IMR-90 (cell line): ENCODE measurements around the gene MRM2. TPM values are rescaled to one million over a fixed set of nuclear protein-coding genes. Genes with fewer than 3 reads are reported as not detected.

Source experiments
- ATAC-seq: fragments of 200-7000 bp; cut with Tn5 transposase; 2 replicates; pipeline ENCODE4 v1.9.1; 2020; ENCODE audit warnings: low read depth, mild to moderate bottlenecking, moderate library complexity
- BruUV-seq: library from RNA; stranded (reverse); fragments of 400-500 nt; replicated peaks from 2 replicates; lab custom pipeline; 2021; lab: Mats Ljungman, UMichigan
- CTCF ChIA-PET: fragments of 300-600 bp; formaldehyde crosslinking; extraction: SDS; loops from one replicate; lab custom pipeline; 2021; ENCODE audit warnings: antibody characterized with exemption; lab: Yijun Ruan, JAX
- POLR2A ChIA-PET: fragments of 300-600 bp; sonication (Branson Sonifier 250); formaldehyde crosslinking; loops from one replicate; lab custom pipeline; 2022; ENCODE audit warnings: antibody characterized with exemption; ENCODE audit not compliant: unreplicated experiment; lab: Charles Lee
- DNase-seq: peaks from one replicate; pipeline ENCODE4 v3.0.0; 2013
- H2AFZ ChIP-seq: replicated peaks from 2 replicates; pipeline ENCODE3; 2013; ENCODE audit warnings: low read length, mild to moderate bottlenecking; ENCODE audit not compliant: poor library complexity
- H2AK5ac ChIP-seq: 2 replicates; pipeline ENCODE4 v1.6.1; 2013; ENCODE audit warnings: low read depth, low read length, inconsistent platforms
- H2AK9ac ChIP-seq: replicated peaks from 2 replicates; pipeline ENCODE3; 2013; ENCODE audit warnings: mild to moderate bottlenecking, low read depth, low read length, moderate library complexity; ENCODE audit not compliant: poor library complexity
- H2BK120ac ChIP-seq: 2 replicates; pipeline ENCODE4 v1.6.1; 2013; ENCODE audit warnings: low read depth, low read length, inconsistent platforms
- H2BK15ac ChIP-seq: 3 replicates; pipeline ENCODE4 v1.6.1; 2013; ENCODE audit warnings: low read depth, low read length, inconsistent platforms
- H2BK20ac ChIP-seq: 2 replicates; pipeline ENCODE4 v1.6.1; 2013; ENCODE audit warnings: low read depth, mild to moderate bottlenecking, inconsistent platforms, low read length, moderate library complexity
- H2BK5ac ChIP-seq: 2 replicates; pipeline ENCODE4 v1.6.1; 2013; ENCODE audit warnings: mild to moderate bottlenecking, low read depth, low read length, inconsistent platforms; ENCODE audit not compliant: poor library complexity, severe bottlenecking
- H3K14ac ChIP-seq: replicated peaks from 2 replicates; pipeline ENCODE4 v1.6.1; 2013; ENCODE audit warnings: low read depth, low read length, inconsistent platforms
- H3K18ac ChIP-seq: 2 replicates; pipeline ENCODE4 v1.6.1; 2013; ENCODE audit warnings: low read depth, low read length, control low read depth
- H3K23ac ChIP-seq: 2 replicates; pipeline ENCODE4 v1.6.1; 2013; ENCODE audit warnings: low read depth, low read length, inconsistent platforms
- H3K27ac ChIP-seq: 2 replicates; pipeline ENCODE4 v1.5.1; 2013; ENCODE audit warnings: mild to moderate bottlenecking, control low read depth, low read length; ENCODE audit not compliant: insufficient read depth
- H3K27me3 ChIP-seq: 2 replicates; pipeline ENCODE4 v1.6.1; 2013; ENCODE audit warnings: low read length; ENCODE audit not compliant: control insufficient read depth, insufficient read depth
- H3K36me3 ChIP-seq: 2 replicates; pipeline ENCODE4 v1.6.1; 2013; ENCODE audit warnings: low read length, mixed read lengths; ENCODE audit not compliant: control insufficient read depth, insufficient read depth
- H3K4ac ChIP-seq: 2 replicates; pipeline ENCODE4 v1.6.1; 2013; ENCODE audit warnings: low read depth, low read length, inconsistent platforms
- H3K4me1 ChIP-seq: 2 replicates; pipeline ENCODE4 v1.6.1; 2013; ENCODE audit warnings: low read length, mixed read lengths; ENCODE audit not compliant: control insufficient read depth, insufficient read depth
- H3K4me2 ChIP-seq: 2 replicates; pipeline ENCODE4 v1.6.1; 2013; ENCODE audit warnings: low read depth, mild to moderate bottlenecking, control low read depth, low read length, moderate library complexity
- H3K4me3 ChIP-seq: 2 replicates; pipeline ENCODE4 v1.5.1; 2013; ENCODE audit warnings: low read depth, mild to moderate bottlenecking, control low read depth, low read length, moderate library complexity; ENCODE audit not compliant: insufficient read depth
- H3K56ac ChIP-seq: 2 replicates; pipeline ENCODE4 v1.6.1; 2013; ENCODE audit warnings: low read length, inconsistent platforms; ENCODE audit not compliant: insufficient read depth; ENCODE audit errors: extremely low read depth
- H3K79me1 ChIP-seq, 2 experiments: 2 replicates each; pipeline ENCODE4 v1.6.1; 2013; ENCODE audit warnings: low read length in 2 of 2, inconsistent platforms in 1 of 2, low read depth in 1 of 2
- H3K9ac ChIP-seq: 2 replicates; pipeline ENCODE4 v1.6.1; 2013; ENCODE audit warnings: low read depth, low read length, control low read depth
- H3K9me1 ChIP-seq: 2 replicates; pipeline ENCODE4 v1.6.1; 2013; ENCODE audit warnings: low read length, inconsistent platforms; ENCODE audit not compliant: insufficient read depth
- H3K9me3 ChIP-seq: 2 replicates; pipeline ENCODE4 v1.6.1; 2013; ENCODE audit warnings: low read length; ENCODE audit not compliant: control insufficient read depth, insufficient read depth
- H4K20me1 ChIP-seq: 2 replicates; pipeline ENCODE4 v1.6.1; 2013; ENCODE audit warnings: low read length, inconsistent platforms; ENCODE audit not compliant: insufficient read depth
- H4K5ac ChIP-seq: 2 replicates; pipeline ENCODE4 v1.6.1; 2013; ENCODE audit warnings: mild to moderate bottlenecking, low read depth, low read length, control low read depth
- H4K8ac ChIP-seq, 2 experiments: 2 replicates each; pipeline ENCODE4 v1.6.1; 2013; ENCODE audit warnings: low read depth in 2 of 2, low read length in 2 of 2, control low read depth in 1 of 2, inconsistent platforms in 1 of 2
- H4K91ac ChIP-seq: 2 replicates; pipeline ENCODE4 v1.6.1; 2013; ENCODE audit warnings: low read depth, low read length, inconsistent platforms; ENCODE audit not compliant: insufficient read depth
- CHD1 ChIP-seq: IDR thresholded peaks from 2 replicates; pipeline ENCODE4 v1.6.1; 2012; ENCODE audit warnings: low read depth, low read length, improper control_type of control experiment
- CTCF ChIP-seq: conservative IDR thresholded peaks from 2 replicates; pipeline ENCODE4 v1.5.1; 2012; ENCODE audit warnings: mild to moderate bottlenecking, low read depth, low read length, improper control_type of control experiment
- MAZ ChIP-seq: IDR thresholded peaks from 2 replicates; pipeline ENCODE4 v1.6.1; 2012; ENCODE audit warnings: low read depth, mild to moderate bottlenecking, low read length, improper control_type of control experiment, moderate library complexity, borderline replicate concordance
- MXI1 ChIP-seq: IDR thresholded peaks from 2 replicates; pipeline ENCODE4 v1.6.1; 2012; ENCODE audit warnings: low read depth, mild to moderate bottlenecking, low read length, moderate library complexity, borderline replicate concordance
- SMC3 ChIP-seq: fragments of 150-350 bp; IDR thresholded peaks from 2 replicates; pipeline ENCODE4 v1.6.1; 2016; ENCODE audit warnings: low read depth, mild to moderate bottlenecking, antibody characterized with exemption, low read length, moderate library complexity
- WGBS, 2 experiments: methylation state at CpG; one replicate each; pipeline versions ENCODE4 v1.1.5 to v1.1.7; 2013; ENCODE audit warnings: missing lambda C conversion rate in 2 of 2; ENCODE audit not compliant: insufficient read length in 1 of 2; ENCODE audit errors: extremely low coverage in 2 of 2; 5-methylcytosine and 5-hydroxymethylcytosine counted together
- dilution Hi-C: fragments of 300-500 bp; cut with HindIII; formaldehyde crosslinking; loops from one replicate; pipeline ENCODE4 v1.14.3; 2018; ENCODE audit warnings: low sequenced_read_pairs; ENCODE audit not compliant: unreplicated experiment
- in situ Hi-C: fragments of 300-500 bp; cut with MboI; formaldehyde crosslinking; loops from 3 replicates; pipeline ENCODE4 v1.14.3; 2019; ENCODE audit warnings: low sequenced_read_pairs, inconsistent platforms, mixed read lengths
- intact Hi-C: fragments of 100-400 bp; cut with micrococcal nuclease; formaldehyde crosslinking; loops from 2 replicates; pipeline ENCODE4 v1.10.0; 2022
- polyA plus RNA-seq, 3 experiments: library from polyadenylated mRNA; depleted of rRNA; stranded (reverse); fragments of >200 nt; gene quantifications; 2 replicates each; pipeline ENCODE4 v1.2.3, GENCODE V29; 2012; ENCODE audit warnings: low replicate concordance in 1 of 3
- total RNA-seq: library from RNA; depleted of rRNA; stranded (reverse); fragments of >200 nt; gene quantifications from 2 replicates; pipeline ENCODE4 v1.2.3, GENCODE V29; 2012

Gene MRM2
- total and polyA plus RNA-seq, 2 of the 4 experiments (the other 2 are of a cell fraction), result 19.1 to 23.8 TPM

GRCh38 chr7:2290877-2291276, 48.9 kb upstream of the MRM2 start:
- POLR2A ChIA-PET, result no interaction called here
- in situ Hi-C loops (no loop called here), dilution Hi-C loops (no loop called here), intact Hi-C loops (no loop called here)
- Histone ChIP-seq H4K20me1 (peaks cover 3% of the 10 kb centered on the region; the same call in 1 of the 2 replicates), H3K14ac (no peak overlapping the region), H2AK5ac (no peak overlapping the region), H3K18ac (no peak overlapping the region), H2BK120ac (no peak overlapping the region), H3K9me3 (no peaks in the 10 kb centered on the region), H3K27ac (no peak overlapping the region), H3K79me1 (peaks cover 20 to 55% of the 10 kb centered on the region in 2 experiments), H4K8ac (no peak overlapping the region), H2AFZ (no peak overlapping the region), H3K4me3 (no peak overlapping the region), H2BK20ac (no peak overlapping the region), H3K4me2 (no peak overlapping the region), H2BK5ac (no peak overlapping the region), H4K5ac (no peak overlapping the region), H4K91ac (no peak overlapping the region), H3K4me1 (no peaks in the 10 kb centered on the region), H2AK9ac (no peak overlapping the region), H3K9me1 (peaks cover 7% of the 10 kb centered on the region; the same call in 1 of the 2 replicates), H3K23ac (no peak overlapping the region), H3K56ac (no peak overlapping the region), H2BK15ac (no peak overlapping the region), H3K4ac (no peak overlapping the region), H3K9ac (no peak overlapping the region), H3K36me3 (no peaks in the 10 kb centered on the region), H3K27me3 (no peaks in the 10 kb centered on the region)
- DNase-seq, result no peak
- TF ChIP-seq MAZ (no peak), CHD1 (no peak), SMC3 (no peak), MXI1 (no peak), CTCF (no peak)
- ATAC-seq, result no peak
- 100% methylated on average over 1 of the region's 6 CpGs; no CpG with 5 or more reads in 1 of the 2 experiments for WGBS, 2 experiments
- CTCF ChIA-PET, result interaction anchor here (0.6 kb wide), 1 partner anchor 119 kb away, joined by 3 read pairs; no protein-coding TSS in a partner anchor
- no TSS peak for BruUV-seq
